DOHH2 (cell line): ENCODE results near the gene MAPKBP1.

Experiments
- EZH2phosphoT487 ChIP-seq: fragments of 200-600 bp; sonication (generic); IDR thresholded peaks from 2 replicates; pipeline ENCODE4 v1.6.1; 2017; ENCODE audit warnings: borderline replicate concordance, mild to moderate bottlenecking, antibody characterized with exemption, low read length, moderate library complexity, mixed read lengths
- TF ChIP-seq, protein P1 (sequence below): fragments of 200-600 bp; sonication (generic); IDR thresholded peaks from one replicate; pipeline ENCODE4 v1.5.1; 2014; ENCODE audit warnings: antibody characterized with exemption, mild to moderate bottlenecking, low read depth, low read length; ENCODE audit not compliant: poor library complexity, severe bottlenecking

DNA sequence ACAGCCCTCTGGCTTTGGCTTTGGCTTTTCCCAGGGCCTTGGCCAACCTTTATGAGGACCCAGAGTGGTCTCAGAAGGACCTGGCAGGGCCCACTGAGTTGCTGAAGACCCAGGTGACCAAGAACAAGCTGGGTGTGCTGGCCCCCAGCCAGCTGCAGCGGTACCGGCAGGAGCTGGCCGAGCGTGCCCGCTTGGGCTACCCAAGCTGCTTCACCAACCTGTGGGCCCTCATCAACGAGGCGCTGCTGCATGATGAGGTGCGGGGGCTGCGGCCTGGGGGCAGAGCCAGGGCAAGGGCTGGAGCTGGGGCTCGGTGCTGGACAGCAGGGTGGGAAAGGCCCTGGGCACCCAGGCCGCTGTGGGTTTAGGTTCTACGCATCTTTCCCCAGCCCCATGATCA, 70.5 kb downstream of the MAPKBP1 start:
- TF ChIP-seq, protein P1, sequence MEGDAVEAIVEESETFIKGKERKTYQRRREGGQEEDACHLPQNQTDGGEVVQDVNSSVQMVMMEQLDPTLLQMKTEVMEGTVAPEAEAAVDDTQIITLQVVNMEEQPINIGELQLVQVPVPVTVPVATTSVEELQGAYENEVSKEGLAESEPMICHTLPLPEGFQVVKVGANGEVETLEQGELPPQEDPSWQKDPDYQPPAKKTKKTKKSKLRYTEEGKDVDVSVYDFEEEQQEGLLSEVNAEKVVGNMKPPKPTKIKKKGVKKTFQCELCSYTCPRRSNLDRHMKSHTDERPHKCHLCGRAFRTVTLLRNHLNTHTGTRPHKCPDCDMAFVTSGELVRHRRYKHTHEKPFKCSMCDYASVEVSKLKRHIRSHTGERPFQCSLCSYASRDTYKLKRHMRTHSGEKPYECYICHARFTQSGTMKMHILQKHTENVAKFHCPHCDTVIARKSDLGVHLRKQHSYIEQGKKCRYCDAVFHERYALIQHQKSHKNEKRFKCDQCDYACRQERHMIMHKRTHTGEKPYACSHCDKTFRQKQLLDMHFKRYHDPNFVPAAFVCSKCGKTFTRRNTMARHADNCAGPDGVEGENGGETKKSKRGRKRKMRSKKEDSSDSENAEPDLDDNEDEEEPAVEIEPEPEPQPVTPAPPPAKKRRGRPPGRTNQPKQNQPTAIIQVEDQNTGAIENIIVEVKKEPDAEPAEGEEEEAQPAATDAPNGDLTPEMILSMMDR = no peak
- TF ChIP-seq EZH2phosphoT487 = no peak
